Activated CD4-positive, CD25-positive, alpha-beta regulatory T cell (primary cell): ENCODE results near the gene SKIC2.
"Not testable (repeated sequence)": the region's sequence is repeated elsewhere in the genome, so short reads cannot be mapped to it uniquely, and the experiment has no call there.

Experiments used
- DNase-seq, 4 experiments: peaks; one replicate each; lab custom pipeline; 2025; lab: John Stamatoyannopoulos, UW

The SKIC2 gene

DNA sequence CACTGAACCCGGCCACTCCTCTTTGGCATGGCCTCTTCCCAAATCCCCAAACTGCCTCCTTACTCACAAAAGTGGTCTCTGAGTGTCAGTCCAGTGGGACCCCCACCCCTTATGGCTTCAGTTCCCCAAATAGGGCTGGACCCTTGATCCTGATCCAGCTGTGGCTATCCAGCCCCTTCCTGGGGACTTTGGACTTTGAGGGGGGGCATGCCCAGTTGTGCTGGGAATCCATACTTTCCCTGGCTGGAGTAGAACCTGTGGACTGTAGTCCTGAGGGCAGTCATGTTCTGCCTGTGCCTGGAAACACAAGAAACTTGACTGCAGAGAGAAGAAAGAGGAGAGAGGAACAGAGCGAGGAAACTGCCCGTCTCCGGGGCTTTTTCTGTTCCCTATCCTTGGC is 45.4 kb downstream of the SKIC2 start:
- not testable (repeated sequence) for DNase-seq

DNA sequence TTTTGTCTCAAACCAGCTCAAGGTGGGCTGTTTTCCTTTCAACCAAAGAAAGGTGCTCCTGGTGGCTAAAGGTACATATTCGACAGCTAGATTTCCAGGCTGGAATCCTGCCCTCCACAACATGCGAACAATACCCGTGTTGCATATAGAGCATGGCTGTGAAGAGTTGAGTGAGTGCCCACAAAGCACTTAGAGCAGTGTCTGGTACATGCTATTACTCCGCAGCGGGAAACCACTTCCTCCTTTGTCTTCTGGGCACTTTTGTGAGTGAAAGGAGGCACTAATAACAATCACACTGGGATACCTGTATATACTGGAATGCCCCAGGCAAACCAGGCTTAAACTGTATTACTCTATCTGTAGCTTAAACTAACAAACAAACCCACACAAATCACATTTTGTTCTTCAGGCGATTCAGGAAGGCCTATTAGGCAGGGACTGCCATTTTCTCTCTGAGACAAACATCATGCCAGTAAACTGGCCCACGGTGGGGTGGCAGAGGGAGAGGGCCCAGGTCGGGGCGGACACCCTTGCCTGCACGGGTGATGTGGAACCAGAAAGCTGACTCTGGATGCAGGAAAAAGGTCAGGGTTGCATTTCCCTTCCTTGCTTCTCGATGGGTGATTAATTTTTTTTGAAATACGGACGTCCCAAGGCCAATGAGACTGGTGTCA is 46.0 kb downstream of the SKIC2 start:
- DNase-seq = not testable (repeated sequence)

DNA sequence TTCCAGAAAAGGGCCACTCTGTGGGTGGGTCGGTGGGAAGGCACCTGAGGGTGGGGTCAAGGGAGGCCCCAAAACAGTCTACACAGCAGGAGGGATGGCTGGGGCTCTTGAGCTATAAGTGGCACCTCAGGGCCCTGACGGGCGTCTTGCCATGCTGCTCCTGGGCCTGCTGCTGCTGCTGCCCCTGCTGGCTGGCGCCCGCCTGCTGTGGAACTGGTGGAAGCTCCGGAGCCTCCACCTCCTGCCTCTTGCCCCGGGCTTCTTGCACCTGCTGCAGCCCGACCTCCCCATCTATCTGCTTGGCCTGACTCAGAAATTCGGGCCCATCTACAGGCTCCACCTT is 46.5 kb downstream of the SKIC2 start:
- DNase-seq = not testable (repeated sequence)

- not testable (repeated sequence) for DNase-seq
Measured at GRCh38 chr6:32005991-32006529, 47.1 kb downstream of the SKIC2 start.

GRCh38 chr6:32007086-32007485 is 48.1 kb downstream of the SKIC2 start:
- not testable (repeated sequence) for DNase-seq

DNA sequence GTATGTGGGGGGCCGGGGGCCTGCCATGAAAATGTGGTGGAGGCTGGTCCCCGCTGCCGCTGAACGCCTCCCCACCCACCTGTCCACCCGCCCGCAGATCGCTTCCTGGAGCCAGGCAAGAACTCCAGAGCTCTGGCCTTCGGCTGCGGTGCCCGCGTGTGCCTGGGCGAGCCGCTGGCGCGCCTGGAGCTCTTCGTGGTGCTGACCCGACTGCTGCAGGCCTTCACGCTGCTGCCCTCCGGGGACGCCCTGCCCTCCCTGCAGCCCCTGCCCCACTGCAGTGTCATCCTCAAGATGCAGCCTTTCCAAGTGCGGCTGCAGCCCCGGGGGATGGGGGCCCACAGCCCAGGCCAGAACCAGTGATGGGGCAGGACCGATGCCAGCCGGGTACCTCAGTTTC is 49.1 kb downstream of the SKIC2 start:
- DNase-seq = not testable (repeated sequence)

DNA sequence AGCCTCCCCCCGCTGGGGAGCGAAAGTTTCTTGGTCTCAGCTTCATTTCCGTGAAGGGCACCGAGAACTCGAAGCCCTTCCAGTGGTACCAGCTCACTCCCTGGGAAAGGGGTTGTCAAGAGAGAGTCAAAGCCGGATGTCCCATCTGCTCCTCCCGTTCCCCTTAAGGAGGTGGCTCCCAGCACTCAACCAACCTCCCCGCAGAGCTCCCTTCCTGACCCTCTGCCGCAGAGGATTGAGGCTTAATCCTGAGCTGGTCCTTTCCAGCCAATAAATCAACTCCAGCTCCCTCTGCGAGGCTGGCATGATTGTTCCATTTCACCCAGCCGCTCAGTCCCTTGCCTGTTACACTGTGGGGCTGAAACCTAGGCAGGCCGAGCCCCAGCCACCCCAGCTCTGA is 49.6 kb downstream of the SKIC2 start:
- not testable (repeated sequence) for DNase-seq

DNA sequence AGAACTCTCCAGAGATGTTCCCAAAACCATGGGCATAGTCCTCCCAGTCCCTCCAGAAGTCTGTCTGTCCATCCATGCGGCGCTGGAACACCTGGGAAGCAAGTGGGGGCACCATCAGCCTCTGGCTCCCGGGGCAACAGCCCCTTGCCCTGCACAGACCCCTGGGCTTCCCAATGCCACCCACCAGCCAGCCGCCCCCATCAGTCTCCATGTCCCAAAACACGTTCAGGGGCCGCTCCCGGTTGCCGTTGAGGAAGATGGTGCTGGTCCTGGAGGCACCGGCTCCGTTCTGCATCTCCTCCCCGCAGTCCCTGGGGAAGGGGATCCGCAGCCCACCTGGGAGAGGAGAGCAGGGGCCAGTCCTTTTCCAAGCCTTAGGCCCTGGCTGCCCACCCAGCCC is 50.6 kb downstream of the SKIC2 start:
- DNase-seq = not testable (repeated sequence)

GRCh38 chr6:32010856-32011530 is 52.0 kb downstream of the SKIC2 start:
- DNase-seq = not testable (repeated sequence)

DNA sequence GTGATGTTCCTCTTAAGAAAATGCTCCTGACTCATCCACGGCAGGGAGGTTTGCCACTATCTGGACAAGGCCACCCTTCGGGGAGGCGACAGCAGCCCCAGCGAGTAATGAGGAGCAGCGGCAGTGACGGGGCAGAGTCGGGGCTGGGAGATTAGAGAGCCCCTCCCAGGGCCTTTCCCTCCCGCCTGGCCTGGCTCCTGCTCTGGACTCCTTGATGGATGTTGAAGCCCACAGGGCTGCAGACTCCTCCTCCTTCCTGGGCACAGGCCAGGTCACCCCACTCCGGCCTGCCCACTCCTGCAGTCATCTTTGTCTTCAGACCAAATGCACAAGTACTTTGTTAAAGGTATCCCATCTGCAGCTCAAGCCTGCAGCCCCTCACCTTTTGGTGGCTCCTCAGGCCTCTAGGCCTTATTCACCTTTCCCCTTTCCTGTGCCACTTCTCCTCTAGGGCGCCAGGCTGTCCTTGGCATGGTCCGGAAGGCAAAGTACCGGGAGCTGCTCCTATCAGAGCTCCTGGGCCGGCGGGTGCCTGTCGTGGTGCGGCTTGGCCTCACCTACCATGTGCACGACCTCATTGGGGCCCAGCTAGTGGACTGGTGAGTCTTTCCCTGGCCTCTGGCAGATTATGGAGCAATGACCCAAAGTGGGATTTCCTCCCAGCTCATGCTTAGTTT is 54.1 kb downstream of the SKIC2 start:
- not testable (repeated sequence) for DNase-seq

DNA sequence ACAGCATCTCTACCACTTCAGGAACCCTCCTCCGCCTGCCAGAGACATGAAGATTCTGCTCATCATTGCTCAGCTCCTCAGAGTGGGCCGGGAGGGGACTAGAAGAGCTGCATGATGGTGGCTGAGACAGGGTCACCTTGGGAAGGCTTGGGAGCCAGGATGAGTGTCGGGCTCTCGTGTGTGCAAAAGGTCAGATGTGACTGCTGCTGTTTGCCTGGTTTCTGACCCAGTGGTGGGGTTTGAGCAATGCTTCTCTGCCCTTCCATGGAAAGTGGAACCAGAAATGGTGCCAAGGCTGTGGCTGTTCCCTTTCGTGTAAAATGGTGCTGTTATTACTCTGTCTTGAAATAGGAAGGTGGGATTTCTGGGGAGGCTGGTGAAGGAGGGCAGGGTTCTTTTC is 54.8 kb downstream of the SKIC2 start:
- not testable (repeated sequence) for DNase-seq

GRCh38 chr6:32014547-32014946 is 55.6 kb downstream of the SKIC2 start, which contains the start of gene C4B:
Gene C4B, plus strand, starts transcription at chr6:32014795. Its CDS starts 51 bp downstream, at chr6:32014846.
- DNase-seq = not testable (repeated sequence)
